HTR-8/SVneo (cell line): ENCODE results near the gene CLPSL2.
"Not testable (repeated sequence)": the region's sequence is repeated elsewhere in the genome, so short reads cannot be mapped to it uniquely, and the experiment has no call there.

Experiments used
- DNase-seq: peaks from one replicate; pipeline ENCODE4 v3.0.0; 2011; ENCODE audit warnings: low spot score, mixed read lengths; ENCODE audit not compliant: insufficient read length
- FAIRE-seq: peaks from 2 replicates; lab custom pipeline; 2011; peaks lifted over from hg19 to GRCh38; lab: Jason Lieb, UNC

Gene CLPSL2, protein sequence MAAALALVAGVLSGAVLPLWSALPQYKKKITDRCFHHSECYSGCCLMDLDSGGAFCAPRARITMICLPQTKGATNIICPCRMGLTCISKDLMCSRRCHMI

DNA sequence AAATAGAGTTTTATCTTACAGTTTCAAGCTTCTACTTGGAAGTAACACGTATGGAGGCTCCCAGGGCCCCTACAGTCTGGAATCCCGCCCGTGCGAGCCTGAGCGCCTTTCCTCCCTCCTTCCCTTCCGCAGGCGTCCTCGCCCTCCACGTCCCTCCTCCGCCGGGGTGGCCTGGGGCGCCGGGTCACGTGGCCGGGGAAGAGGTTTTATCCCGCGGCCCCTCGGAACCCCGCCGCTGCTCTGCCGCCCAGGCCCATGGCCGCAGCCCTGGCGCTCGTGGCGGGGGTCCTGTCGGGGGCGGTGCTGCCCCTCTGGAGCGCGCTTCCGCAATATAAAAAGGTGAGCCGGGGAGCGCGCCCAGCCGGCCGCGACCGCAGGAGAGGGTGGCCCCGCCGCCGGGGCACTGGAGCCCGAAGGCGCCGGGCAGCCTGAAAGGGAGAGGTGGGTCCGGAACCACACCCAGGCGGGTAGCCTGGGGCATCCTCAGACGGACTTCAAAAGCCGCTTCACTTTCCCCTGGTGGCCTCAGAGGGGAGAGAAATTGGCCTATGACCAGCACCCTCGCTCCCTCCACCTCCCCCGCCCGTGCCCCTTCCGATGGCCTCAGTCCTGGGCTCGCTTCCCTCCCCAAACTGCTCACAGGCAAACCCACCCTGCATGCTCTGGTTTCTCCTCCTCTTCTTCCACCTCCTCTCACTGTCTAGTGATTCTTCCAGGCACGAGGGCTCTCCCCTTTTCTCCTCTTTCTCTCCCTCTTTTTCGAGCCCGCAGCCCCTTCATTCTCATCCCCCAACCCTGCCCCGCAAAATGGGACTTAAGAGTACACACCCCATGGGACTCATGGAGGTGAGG, at the start of gene CLPSL2:
Gene CLPSL2 (plus strand): TSS at position 235 of the 852 bp plus-strand sequence. CDS start 21 bp downstream, at position 256.
- FAIRE-seq: peak; percentile 65
- peak; percentile 68 for DNase-seq

DNA sequence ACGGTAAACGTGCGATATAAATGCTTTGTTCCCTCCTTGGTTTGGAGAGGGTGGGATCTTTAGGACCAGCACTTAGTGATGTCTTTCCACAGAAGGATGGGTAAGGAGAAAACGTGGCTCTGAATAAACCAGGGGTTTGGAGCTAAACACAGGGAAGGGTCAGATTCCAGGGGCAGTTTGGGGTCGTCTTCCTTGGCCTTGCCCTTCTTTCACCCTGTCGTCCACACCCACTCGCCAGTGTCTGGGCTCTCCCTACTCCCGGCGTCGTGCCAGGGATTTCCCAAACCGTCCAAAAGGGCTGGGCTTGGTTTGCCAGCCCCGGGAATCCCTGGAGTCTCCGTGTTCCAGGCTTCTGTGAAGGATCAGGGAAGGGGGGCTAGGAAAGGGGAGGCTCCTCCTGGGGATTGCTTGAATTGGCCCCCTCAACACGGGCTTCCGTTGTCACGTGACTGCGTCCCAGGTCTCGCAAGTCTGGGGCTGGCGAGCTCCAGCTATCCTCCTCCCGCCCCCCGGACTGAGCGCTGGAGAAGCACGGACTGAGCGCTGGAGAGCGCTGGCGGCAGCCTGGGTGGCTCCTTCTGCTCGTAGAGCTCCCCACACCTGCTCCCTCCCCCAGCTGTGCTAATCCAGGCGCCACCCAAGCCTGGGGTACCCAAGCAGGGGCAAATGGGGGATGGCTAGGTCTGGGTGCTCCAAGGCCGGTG, 49.0 kb upstream of the CLPSL2 start:
- FAIRE-seq: no peak

DNA sequence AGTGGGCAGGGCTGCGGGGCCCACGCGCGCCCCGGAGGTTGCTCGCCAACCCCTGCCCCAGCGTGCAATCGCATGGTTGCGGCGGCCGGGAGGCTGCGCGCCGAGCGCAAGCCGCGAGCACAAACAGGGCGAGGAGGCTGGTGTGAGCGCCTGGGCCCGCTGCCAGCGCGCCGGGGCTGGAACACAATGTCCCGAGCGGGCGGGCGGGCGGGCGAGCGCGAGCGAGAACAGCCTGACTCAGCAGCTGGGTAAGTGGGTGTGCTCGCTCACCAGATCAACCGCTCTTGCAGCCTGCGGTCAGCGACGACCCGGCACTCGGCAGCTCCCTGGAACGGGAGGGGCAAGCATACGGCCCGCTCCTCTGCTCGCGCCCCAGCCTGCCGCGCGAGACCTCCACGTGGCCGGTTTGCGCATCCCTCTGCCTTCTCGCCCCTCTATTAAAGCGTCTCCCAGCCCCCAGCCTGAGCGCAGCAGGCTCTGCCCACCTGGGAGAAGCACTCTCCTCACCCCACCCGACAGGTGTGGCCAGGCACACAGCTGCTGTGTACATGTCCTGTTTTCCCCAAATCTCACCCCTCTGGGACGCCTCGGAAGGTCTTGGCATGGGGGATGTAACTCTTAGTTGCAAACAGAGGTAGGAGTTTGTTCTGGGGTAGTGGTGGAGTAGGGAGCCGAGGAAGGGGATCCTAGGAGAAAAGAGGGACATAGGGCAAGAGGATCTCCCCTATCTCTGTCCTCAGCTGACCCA, 48.3 kb upstream of the CLPSL2 start:
- FAIRE-seq (peak; percentile 70), DNase-seq (peak; percentile 87)

More for the DNA sequence above, 49.0 kb upstream of the CLPSL2 start:
- peak; percentile 81 for DNase-seq

DNA sequence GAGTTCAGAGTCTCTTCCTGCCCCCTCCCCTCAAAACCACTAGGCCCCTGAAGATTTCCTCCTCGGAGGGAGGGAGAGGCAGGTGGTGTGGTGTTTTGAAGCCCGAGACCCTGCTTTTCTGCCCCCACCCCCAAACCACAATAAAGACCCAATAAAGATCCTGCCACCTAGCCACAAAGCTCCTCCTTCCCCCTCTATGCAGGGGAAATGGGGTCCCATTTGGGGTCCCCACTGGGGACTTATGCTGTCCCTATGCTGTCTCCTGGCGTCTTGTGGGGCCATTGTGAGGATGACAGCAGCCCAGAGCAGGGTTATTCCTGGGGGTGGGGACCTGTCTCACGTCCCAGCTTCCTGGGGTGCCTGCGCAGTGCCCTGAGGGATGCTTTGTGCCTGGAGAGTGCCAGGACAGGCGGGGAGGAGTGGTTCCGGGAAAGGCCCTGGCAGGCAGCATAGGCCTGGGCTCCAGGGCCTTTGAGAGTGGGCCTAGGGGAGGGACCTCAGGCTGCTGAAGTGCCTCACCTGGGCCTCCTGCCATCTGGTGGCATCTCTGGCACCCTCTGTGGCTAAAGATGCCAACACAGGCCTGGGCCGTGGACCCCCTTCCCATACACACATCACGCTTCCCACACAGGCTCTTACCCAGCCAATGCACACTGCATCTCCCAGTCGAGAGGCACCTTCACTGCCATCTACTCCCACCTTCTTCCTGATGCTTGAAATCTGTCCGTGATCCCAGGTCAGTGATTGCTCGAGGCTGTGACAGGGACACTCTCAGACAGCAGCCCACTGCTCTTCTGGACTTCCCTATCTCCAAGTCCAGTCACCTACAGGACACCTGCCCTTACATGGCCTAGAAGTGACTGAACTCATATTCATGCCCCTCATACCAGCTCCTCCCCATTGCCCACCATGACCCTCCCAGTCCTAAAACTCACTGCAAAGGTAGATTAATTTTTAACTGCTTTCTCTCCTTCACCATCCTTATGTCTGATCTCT, 47.4 kb upstream of the CLPSL2 start:
- FAIRE-seq (no peak), DNase-seq (no peak)

DNA sequence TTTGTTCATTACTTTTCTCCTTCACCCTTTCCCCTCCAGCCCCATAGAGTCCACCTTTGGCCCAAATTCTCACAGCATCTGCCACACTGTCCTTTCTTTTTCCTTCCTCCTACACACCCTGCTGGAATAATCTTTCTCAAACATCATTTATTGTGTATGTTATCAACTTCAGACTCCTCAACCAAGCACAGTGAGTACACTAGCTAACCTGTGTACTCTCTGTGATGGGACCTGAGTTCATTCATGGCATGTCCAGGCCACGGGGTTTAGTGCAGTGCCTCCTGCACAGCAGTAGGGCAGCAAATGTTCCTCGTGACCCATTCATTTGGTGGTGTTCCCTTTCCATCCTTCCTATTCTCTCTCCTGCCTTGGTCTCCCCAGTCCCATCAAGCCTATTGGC, 46.7 kb upstream of the CLPSL2 start:
- DNase-seq (no peak), FAIRE-seq (no peak)

DNA sequence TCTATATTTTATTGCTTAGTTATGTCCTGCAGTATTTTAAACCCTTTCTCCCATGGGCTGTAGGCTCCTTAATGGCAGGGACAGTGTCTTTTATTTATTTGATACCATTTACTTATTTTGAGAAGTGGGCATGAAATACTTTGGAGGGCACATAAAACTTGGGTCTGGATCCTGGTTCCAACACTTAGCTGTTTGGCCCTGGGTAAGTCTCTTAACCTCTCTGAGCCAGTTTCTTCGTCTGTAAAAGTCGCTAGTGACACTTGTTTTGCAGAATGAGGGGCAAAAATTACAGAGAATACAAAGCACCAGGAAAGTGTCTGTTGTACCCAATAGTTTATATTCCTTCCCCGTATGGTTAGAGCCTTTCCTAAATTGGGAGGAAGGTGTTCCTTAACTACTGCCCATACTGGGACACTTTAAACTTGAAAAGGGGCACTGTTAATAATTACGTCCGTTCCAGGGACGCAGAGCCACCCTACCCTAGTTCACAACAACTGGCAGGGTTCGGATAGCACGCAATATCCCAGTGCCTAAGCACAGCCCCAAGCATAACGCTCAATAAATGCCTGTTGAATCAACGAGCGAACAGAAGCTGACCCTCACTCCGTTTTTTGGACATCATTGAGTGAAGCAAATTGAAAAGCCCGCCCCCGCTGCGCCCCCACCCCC, 45.5 kb upstream of the CLPSL2 start:
- FAIRE-seq: no peak
- DNase-seq: no peak

DNA sequence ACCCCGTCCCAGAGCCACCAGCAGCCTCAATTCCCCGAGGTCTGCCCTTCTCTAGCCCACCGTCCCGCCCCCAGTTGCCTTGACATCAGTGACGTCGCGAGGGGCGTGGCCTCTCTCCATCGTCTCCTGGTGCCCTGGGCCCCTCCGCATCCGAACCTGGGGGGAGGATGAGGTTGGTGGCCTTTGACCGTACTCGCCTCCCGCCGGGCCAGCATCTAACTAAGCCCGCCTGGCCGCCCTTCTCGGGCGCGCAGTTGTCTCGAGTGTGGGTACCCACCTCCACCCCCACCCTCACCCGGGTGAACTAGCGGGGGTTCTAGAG, 45.0 kb upstream of the CLPSL2 start:
- FAIRE-seq (no peak), DNase-seq (peak; percentile 94)

DNA sequence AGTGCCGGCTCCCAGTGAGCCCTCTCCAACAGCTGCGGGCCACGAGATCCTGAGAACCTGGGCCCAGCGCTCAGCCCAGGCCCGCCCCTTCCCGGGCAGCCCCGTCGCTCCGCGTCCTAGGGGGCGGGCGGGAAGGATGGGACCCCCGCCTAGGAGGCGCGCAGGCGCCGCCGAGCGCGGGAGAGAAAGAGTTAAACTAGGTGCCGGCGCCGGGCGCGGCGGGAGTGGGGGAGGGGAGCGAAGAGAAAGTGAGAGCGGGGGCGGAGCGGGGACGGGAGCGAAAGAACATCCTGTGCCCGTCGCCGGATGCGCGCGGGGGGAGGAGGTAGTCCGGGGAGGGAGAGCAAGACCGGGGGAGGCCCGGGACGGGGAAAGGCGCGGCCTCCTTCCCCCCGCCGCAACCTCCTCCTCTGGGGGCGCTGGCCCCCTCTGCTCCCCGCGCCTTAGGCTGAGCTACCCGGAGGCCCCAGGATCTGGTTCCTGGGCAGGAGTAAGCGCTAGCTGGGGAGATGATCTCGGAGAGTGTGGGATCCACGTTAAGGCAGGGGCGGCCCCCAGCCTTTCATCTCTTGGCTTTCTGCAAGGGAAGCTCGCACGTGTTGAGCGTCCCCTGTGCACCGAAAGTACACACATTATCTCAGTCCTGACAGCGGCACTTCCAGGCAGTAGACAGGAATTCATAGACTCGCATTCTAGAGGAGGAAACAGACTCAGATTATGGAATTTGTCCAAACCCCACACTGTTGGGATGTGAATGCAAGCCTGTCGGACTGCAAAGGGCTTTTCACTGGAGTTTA, 44.5 kb upstream of the CLPSL2 start:
- FAIRE-seq (no peak), DNase-seq (peak; percentile 84)

DNA sequence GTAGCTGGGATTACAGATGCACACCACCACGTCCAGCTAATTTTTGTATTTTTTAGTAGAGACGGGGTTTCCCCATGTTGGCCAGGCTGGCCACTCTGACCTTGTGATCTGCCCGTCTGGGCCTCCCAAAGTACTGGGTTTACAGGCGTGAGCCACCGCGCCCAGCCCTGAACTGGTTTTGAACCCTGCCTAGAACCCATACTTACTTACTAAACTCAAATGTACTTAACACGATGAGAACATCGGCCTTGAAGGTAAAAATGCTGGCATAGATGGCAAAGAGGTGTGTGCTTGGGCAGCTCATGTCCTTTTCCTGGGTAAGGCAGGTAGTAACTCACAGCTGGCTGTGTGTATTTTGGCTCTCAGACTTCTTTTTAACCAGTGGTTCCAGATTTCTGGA, 42.8 kb upstream of the CLPSL2 start:
- DNase-seq (no peak), FAIRE-seq (no peak)

DNA sequence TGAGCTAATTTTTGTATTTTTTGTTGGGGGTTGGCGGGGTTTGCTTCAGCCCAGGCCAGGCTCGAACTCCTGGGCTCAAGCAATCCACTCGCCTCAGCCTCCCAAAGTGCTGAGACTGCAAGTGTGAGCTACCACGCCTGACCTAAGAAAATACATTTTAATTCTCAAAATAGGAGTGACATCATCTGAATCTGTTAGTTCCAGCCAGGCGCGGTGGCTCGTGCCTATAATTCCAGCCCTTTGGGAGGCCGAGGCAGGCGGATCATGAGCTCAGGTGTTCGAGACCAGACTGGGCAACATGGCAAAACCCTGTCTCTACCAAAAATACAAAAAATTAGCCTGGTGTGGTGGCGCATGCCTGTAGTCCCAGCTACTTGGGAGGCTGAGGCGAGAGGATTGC, 42.1 kb upstream of the CLPSL2 start:
- DNase-seq, FAIRE-seq: not testable (repeated sequence)

DNA sequence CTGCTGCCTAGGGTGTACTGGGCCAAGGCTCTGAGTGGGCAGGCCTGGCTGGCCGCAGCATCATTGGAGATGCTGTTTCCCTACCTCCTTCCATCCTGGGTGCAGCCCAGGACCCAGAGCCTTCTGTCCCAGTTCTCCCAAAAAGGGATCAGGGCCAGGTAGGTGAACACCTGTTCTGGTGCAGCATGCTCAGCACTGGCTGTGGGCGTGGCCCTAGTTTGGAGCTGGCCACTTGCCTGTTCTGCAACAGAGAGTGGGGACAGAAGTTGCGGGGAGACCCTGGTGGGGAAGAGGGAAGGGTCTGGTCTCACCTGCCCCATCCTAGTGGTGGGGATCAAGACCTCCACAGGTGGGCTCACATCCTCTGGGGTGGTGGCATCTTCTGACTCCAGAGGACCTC, 40.9 kb upstream of the CLPSL2 start:
- DNase-seq (no peak), FAIRE-seq (no peak)

DNA sequence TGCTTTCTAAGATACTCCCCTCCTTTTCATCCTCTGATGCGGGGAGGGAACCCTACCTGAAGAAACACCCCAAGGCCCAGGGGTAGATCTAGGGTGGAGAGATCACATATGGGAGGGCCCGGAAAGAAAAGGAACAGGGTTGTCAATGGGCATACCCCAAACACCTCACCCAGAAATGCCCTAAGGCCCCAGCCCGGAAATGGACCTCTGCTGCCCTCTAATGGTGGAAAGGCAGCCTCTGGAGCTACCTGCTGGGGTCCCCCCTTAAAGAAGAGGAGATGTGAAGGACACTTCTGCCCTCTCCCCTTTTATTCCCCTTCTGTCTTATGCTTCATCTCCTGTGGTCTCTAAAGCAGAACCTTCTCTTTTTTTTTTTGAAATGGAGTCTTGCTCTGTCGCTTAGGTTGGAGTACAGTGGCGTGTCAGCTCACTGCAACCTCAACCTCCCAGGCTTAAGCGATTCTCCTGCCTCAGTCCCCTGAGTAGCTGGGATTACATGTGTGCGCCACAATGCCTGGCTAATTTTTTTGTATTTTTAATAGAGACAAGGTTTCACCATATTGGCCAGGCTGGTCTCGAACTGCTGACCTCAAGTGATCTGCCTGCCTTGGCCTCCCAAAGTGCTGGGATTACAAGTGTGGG, 40.0 kb upstream of the CLPSL2 start:
- peak; percentile 77 for DNase-seq
- FAIRE-seq: no peak

DNA sequence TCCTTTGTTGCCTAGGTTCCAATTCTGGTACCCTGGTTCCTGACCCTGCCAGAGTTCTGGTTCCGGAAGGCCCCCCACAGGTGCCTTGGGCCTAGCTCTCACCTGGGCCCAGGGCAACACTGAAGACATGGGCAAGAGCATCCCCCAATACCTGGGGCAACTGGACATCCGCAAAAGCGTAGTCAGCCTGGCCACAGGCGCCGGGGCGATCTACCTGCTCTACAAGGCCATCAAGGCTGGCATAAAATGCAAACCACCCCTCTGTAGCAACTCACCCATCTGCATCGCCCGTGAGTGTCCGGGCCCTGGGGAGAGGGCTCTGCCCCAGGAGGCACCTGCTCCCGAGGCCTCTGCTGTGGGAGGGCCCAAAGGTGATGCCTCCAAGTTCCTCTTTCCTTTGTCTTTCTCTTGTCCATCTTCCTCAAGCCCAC, 39.4 kb upstream of the CLPSL2 start, which contains the start of gene ARMC12:
Gene ARMC12 (plus strand): TSS at position 51 of the 431 bp plus-strand sequence. CDS start 77 bp downstream, at position 128.
- no peak for FAIRE-seq
- no peak for DNase-seq

DNA sequence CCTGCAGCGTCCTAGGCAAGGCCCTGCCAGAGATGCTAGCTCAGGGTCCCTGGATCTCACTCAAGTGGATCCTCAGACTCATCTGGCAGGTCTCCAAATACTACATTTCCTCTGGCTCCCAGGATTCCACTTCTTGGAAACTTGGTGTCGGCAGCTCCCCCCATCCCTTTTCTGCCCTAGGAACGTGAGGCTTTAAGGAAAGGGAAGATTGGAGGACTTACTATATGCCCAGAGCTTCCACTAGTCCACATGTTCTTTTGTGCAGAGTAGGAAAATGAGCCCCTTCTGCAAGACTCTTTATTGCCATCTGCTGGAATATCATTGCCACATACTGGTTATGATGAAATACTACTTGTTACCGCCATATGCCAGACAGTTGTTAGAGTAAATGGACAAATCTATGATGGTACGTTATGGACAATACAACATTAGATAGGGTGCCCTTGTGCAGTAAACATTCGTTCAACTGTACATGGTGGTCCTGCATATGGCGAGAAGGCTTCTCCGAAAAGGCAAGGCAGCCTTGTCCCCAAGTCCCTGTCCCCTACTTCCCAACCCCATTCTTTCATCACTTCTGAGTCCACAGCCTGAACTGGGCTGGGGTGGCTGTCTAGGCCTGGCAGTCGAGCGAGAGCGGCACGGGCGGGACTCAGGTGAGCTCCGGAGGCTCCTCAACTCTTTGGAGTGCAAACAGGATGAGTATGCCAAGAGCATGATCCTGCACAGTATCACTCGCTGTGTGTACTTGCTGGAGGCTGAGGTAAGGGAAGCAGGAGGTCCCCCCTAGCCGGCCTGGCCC, 38.8 kb upstream of the CLPSL2 start:
- DNase-seq: peak; percentile 86
- FAIRE-seq: peak; percentile 52

DNA sequence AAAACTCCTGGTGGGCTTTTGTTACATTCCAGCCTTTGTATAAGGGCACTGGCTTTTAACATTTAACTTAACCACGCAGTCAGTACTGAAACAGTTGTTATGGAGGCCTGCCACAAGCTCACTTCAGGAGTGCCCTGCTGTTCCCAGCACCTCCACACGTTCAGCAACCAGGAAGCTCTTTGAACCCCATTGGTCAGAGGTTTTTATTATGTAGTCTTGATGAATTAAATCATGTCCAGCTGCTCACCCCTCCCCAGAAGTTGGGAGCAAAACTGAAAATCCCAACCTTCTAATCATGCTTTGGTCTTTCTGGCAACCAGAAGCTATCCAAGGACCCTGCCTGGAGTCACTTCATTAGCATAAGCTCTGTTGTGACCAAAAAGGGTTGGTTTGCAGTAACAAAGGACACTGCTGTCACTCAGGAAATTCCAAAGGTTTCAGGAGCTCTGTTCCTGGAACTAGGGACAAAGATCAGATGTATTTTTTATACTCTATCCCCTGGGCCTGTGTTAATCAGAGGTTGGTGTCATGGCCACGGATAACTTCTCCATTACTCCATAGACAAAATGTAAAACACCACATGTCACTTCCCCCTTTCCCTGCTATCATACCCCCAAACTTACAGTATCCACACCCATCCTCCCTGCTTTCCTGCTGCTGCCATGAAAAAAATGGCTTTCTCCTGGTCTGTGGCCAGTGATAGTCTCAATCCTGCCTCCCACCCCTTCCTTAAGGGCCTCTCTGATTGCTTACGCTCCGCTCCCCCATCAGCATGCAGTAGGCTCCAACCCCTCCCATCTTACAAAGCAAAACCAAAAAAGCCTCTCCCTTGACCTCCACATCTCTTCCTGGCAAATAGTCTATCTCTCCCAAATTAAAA, 36.5 kb upstream of the CLPSL2 start:
- no peak for DNase-seq
- no peak for FAIRE-seq

DNA sequence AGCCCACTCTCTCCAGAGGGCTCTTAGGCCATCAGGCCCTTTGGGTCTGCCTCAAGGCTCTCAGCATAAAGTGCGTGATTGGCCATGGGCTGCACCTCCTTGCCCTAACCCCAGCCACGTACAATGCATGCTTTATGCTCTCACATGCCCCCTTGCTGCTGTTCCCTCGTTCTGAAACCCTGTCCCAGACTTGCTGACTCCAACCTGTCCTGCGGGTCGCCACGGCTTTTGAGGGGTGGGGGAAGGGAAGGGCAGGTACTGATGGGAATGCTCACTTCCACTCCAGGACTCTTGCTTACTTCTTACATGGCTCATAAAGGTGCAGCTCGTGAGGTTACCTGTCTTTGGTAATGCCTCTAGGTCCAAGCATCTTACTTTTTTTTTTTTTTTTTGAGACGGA, 33.6 kb upstream of the CLPSL2 start:
- no peak for FAIRE-seq

More for the DNA sequence above, 33.6 kb upstream of the CLPSL2 start:
- DNase-seq: no peak
